Heart right ventricle (tissue), 16 donors: ENCODE measurements around the gene MACROD2. TPM values are rescaled to one million over a fixed set of nuclear protein-coding genes. Genes with fewer than 3 reads are reported as not detected.

Experiments used
- ATAC-seq, 8 donors: fragments of 200-7000 bp; cut with Tn5 transposase; one replicate each; pipeline ENCODE4 v1.9.1; 2020; ENCODE audit warnings: mild to moderate bottlenecking in 8 of 8, moderate library complexity in 8 of 8, moderate number of reproducible peaks in 1 of 8
- DNase-seq, 2 donors: peaks; one replicate each; pipeline ENCODE4 v3.0.0-alpha.2; 2020
- H3K27ac ChIP-seq, 10 donors: fragments of 200-600 bp; sonication (generic) in 2 of 10; one replicate each; pipeline versions ENCODE4 v1.5.0 to v1.8.0; 2020 to 2022; ENCODE audit warnings: mild to moderate bottlenecking in 3 of 10
- H3K27me3 ChIP-seq, 7 donors: fragments of 200-600 bp; one replicate each; pipeline ENCODE4 v1.8.0; 2021 to 2022; ENCODE audit warnings: mild to moderate bottlenecking in 2 of 7
- H3K36me3 ChIP-seq, 9 donors: fragments of 200-600 bp; sonication (generic) in 1 of 9; one replicate each; pipeline versions ENCODE4 v1.5.0 to v1.8.0; 2020 to 2022; ENCODE audit warnings: mild to moderate bottlenecking in 2 of 9
- H3K4me1 ChIP-seq, 9 donors: fragments of 200-600 bp; sonication (generic) in 1 of 9; one replicate each; pipeline versions ENCODE4 v1.5.0 to v1.8.0; 2020 to 2022; ENCODE audit warnings: mild to moderate bottlenecking in 4 of 9
- H3K4me3 ChIP-seq, 10 donors: fragments of 200-600 bp; sonication (generic) in 2 of 10; one replicate each; pipeline versions ENCODE4 v1.5.0 to v1.8.0; 2020 to 2022; ENCODE audit warnings: mild to moderate bottlenecking in 7 of 10, moderate library complexity in 2 of 10
- H3K9me3 ChIP-seq, 11 donors: fragments of 200-600 bp in 10 of 11; sonication (generic) in 2 of 11; one replicate each; pipeline versions ENCODE4 v1.5.0 to v1.8.0; 2013 to 2022; ENCODE audit warnings: mild to moderate bottlenecking in 2 of 11, control low read depth in 1 of 11, moderate library complexity in 1 of 11
- CTCF ChIP-seq, 9 donors: fragments of 200-600 bp; sonication (generic) in 2 of 9; IDR thresholded peaks; one replicate each; pipeline versions ENCODE4 v1.5.0 to v1.8.0; 2021 to 2022; ENCODE audit warnings: antibody characterized with exemption in 9 of 9, mild to moderate bottlenecking in 5 of 9, moderate library complexity in 1 of 9
- WGBS, 2 donors: extraction: QIAGEN DNeasy Blood & Tissue Kit; methylation state at CpG; one replicate each; pipeline ENCODE4 v1.1.7; 2013; ENCODE audit warnings: inconsistent platforms in 1 of 2; 5-methylcytosine and 5-hydroxymethylcytosine counted together
- intact Hi-C, 10 donors: fragments of 100-400 bp; cut with DNase I; formaldehyde crosslinking; loops; one replicate each; pipeline versions ENCODE4 v1.11.1 to v1.14.2; 2022
- polyA plus RNA-seq, 2 donors: library from polyadenylated mRNA; stranded (reverse); fragments of 200-250 nt; gene quantifications; one replicate each; pipeline ENCODE4 v1.2.3, GENCODE V29; 2013
- total RNA-seq, 10 donors: library from RNA; stranded (reverse); fragmentation: NEBNext Ultra II Directional in 3 of 10; extraction: Animal tissue kit (Norgen Biotek cat#: 25700) in 3 of 10; gene quantifications; one replicate each; pipeline versions ENCODE4 v1.2.1 to v1.2.4, GENCODE V29; 2021 to 2023
- donor health status: Arrhythmogenic right ventricular cardiomyopathy.
- donor health status: ischemic (EF 13 %, LVEDD 7.1; RV severe dilation, severe dysfunction).
- donor health status: healthy with polysubstance abuse.
- donor health status: DM: no; HTN: yes; CAD: no.
- donor health status: DM: no; HTN: no; CAD: no.
- donor health status: ischemic (EF 25% LVEDD 6.9; RV normal size, moderate dysfunction).
- donor health status: ischemic (EF 25% LVEDD 5.7; RV mildly dilated, moderate dysfunction).
- donor health status: healthy.
- donor health status: DM: yes; HTN: yes; CAD: no.
- donor health status: Ischemic cardiomyopathy.
- donor health status: ischemic (EF 35%, LVEDD 5.7; RV mildly dilated, moderate dysfunction).
- donor health status: nonischemic (EF 11% LVEDD 7.7; RV severe dilation, severe dysfunction).
- donor health status: DM: yes; HTN: yes; CAD: no.
- donor health status: PGD.
- donor health status: ischemic (EF 29% LVEDD 5.4; RV normal size, mild dysfunction).
- donor health status: nonischemic (EF 23%, LVEDD 6.1; RV moderate dilation, normal function).

MACROD2 gene
- total and polyA plus RNA-seq, 12 donors = 0.28 to 6.4 (median 4.1) TPM

GRCh38 chr20:14536738-14537137, 541.4 kb downstream of the MACROD2 start:
- ATAC-seq = no peak
- no peak overlapping the region for H3K4me3 ChIP-seq
- H3K27ac ChIP-seq = no peak overlapping the region
- intact Hi-C loops = no loop called here
- WGBS, 2 donors = 69 to 82% methylated on average over 1 of the region's 1 CpG
- no peaks in the 10 kb centered on the region for H3K27me3 ChIP-seq
- H3K4me1 ChIP-seq = no peaks in the 10 kb centered on the region
- DNase-seq = no peak
- TF ChIP-seq CTCF (IDR thresholded peaks at IDR 0.05) = no peak
- no peaks in the 10 kb centered on the region for H3K36me3 ChIP-seq
- peaks cover 0 to 6% (median 0%) of the 10 kb centered on the region in 11 donors for H3K9me3 ChIP-seq

GRCh38 chr20:14538433-14538832, 543.1 kb downstream of the MACROD2 start:
- no peak overlapping the region for H3K4me3 ChIP-seq
- WGBS, 2 donors = 89 to 92% methylated on average over 5 of the region's 5 CpGs
- no peak for TF ChIP-seq CTCF (IDR thresholded peaks at IDR 0.05)
- ATAC-seq = no peak
- H3K27me3 ChIP-seq = no peaks in the 10 kb centered on the region
- no peak overlapping the region for H3K27ac ChIP-seq
- no peaks in the 10 kb centered on the region for H3K36me3 ChIP-seq
- intact Hi-C loops = no loop called here
- DNase-seq = no peak
- H3K9me3 ChIP-seq = no peaks in the 10 kb centered on the region
- no peaks in the 10 kb centered on the region for H3K4me1 ChIP-seq

- TF ChIP-seq CTCF (IDR thresholded peaks at IDR 0.05) = no peak
- DNase-seq = no peak
- Histone ChIP-seq H3K27me3 (no peaks in the 10 kb centered on the region), H3K9me3 (peaks cover 0 to 8% (median 0%) of the 10 kb centered on the region in 11 donors), H3K4me3 (no peak overlapping the region), H3K36me3 (no peaks in the 10 kb centered on the region), H3K27ac (no peak overlapping the region), H3K4me1 (no peaks in the 10 kb centered on the region)
- intact Hi-C loops = no loop called here
- ATAC-seq = no peak
These were observed 547.7 kb downstream of the MACROD2 start for GRCh38 chr20:14543040-14543439.

- Histone ChIP-seq H3K9me3 (peaks cover 0 to 9% (median 0%) of the 10 kb centered on the region in 11 donors), H3K4me1 (no peaks in the 10 kb centered on the region), H3K27ac (no peak overlapping the region), H3K36me3 (no peaks in the 10 kb centered on the region), H3K4me3 (no peak overlapping the region), H3K27me3 (no peaks in the 10 kb centered on the region)
- DNase-seq (no peak), ATAC-seq (peak in 3 of 8 donors; percentile 26 to 37 (median 37))
- WGBS, 2 donors = 19 to 32% methylated on average over 3 of the region's 3 CpGs
- no peak for TF ChIP-seq CTCF (IDR thresholded peaks at IDR 0.05)
- intact Hi-C loops = no loop called here
These were observed 549.4 kb downstream of the MACROD2 start for GRCh38 chr20:14544688-14545087.

GRCh38 chr20:14550655-14551054, 555.3 kb downstream of the MACROD2 start:
- H3K27ac ChIP-seq = no peak overlapping the region
- ATAC-seq = no peak
- peaks cover 0 to 9% (median 0%) of the 10 kb centered on the region in 11 donors for H3K9me3 ChIP-seq
- intact Hi-C loops = no loop called here
- no peaks in the 10 kb centered on the region for H3K27me3 ChIP-seq
- H3K4me3 ChIP-seq = no peak overlapping the region
- no peak for TF ChIP-seq CTCF (IDR thresholded peaks at IDR 0.05)
- H3K36me3 ChIP-seq = no peaks in the 10 kb centered on the region
- no peak for DNase-seq
- H3K4me1 ChIP-seq = no peaks in the 10 kb centered on the region
